HG02678 (cell line): ENCODE data around the gene C1orf21.

Source experiments
- ATAC-seq: cut with Tn5 transposase; IDR thresholded peaks from one replicate; pipeline ENCODE4 v1.9.1; 2021; ENCODE audit warnings: mild to moderate bottlenecking, moderate library complexity; ENCODE audit not compliant: unreplicated experiment

Gene C1orf21

GRCh38 chr1:184623404-184623803, 236.6 kb downstream of the C1orf21 start:
- ATAC-seq: no peak

GRCh38 chr1:184624051-184624450, 237.2 kb downstream of the C1orf21 start:
- no peak for ATAC-seq

- no peak for ATAC-seq
Measured at GRCh38 chr1:184624626-184625025, 237.8 kb downstream of the C1orf21 start.

GRCh38 chr1:184625271-184625670, 238.4 kb downstream of the C1orf21 start:
- no peak for ATAC-seq

- no peak for ATAC-seq
Measured at GRCh38 chr1:184626076-184627006, 239.5 kb downstream of the C1orf21 start.

- ATAC-seq: no peak
Measured at GRCh38 chr1:184627007-184627341, 240.1 kb downstream of the C1orf21 start.

- ATAC-seq: no peak
Measured at GRCh38 chr1:184629266-184629665, 242.4 kb downstream of the C1orf21 start.

- ATAC-seq: no peak
Measured at GRCh38 chr1:184630679-184631060, 243.8 kb downstream of the C1orf21 start.

GRCh38 chr1:184632415-184633175, 245.8 kb downstream of the C1orf21 start:
- no peak for ATAC-seq

GRCh38 chr1:184633785-184634184, 247.0 kb downstream of the C1orf21 start:
- no peak for ATAC-seq

- no peak for ATAC-seq
Measured at GRCh38 chr1:184634296-184634695, 247.5 kb downstream of the C1orf21 start.

GRCh38 chr1:184635347-184635979, 248.6 kb downstream of the C1orf21 start:
- ATAC-seq: no peak

GRCh38 chr1:184635980-184636431, 249.2 kb downstream of the C1orf21 start:
- ATAC-seq: no peak

GRCh38 chr1:184637664-184638240, 250.9 kb downstream of the C1orf21 start:
- ATAC-seq: no peak

GRCh38 chr1:184639205-184639604, 252.4 kb downstream of the C1orf21 start:
- no peak for ATAC-seq

GRCh38 chr1:184640505-184640904, 253.7 kb downstream of the C1orf21 start:
- ATAC-seq: no peak

GRCh38 chr1:184641894-184642293, 255.1 kb downstream of the C1orf21 start:
- ATAC-seq: no peak

GRCh38 chr1:184643661-184644060, 256.8 kb downstream of the C1orf21 start:
- no peak for ATAC-seq

- ATAC-seq: no peak
Measured at GRCh38 chr1:184644771-184645170, 257.9 kb downstream of the C1orf21 start.

GRCh38 chr1:184646178-184646701, 259.4 kb downstream of the C1orf21 start:
- ATAC-seq: no peak

GRCh38 chr1:184646824-184647223, 260.0 kb downstream of the C1orf21 start:
- ATAC-seq: no peak
